Measurements from ENCODE around the gene CNNM3. TPM values are rescaled to one million over a fixed set of nuclear protein-coding genes. Genes with fewer than 3 reads are reported as not detected.

Gene CNNM3
- polyA plus RNA-seq, 2 donors: 3.8 to 3.9 TPM

DNA sequence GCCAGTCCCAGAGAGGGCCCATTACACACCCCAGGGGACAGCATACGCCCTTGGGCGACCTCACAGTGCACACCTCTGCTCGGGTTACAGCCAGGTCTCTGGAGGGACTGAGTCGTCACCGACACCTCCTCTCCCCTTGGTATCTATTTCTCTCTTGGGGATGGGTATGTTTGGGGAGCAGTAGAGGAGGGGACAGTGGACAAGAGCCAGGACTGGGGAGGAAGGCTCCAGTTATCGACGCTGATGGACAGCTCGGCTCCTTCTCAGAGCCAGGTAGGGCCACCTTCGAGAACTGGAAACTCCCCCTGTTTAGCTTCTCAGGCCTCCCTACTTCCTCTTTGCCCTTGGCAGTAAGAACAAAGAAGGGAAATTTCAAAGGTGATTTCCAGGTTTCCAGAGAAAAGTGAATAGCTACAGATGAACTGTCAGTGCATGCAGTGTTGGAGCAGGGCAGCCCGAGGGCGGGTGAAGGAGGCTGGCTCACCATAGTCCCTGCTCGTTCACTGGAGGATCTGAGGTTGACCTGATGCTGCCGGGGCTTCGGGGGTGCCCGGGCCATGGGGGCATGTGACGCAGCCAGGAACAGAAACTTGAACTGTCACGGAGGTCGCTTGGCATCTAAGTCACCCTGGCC lies 58.2 kb downstream of the CNNM3 start:
- Histone ChIP-seq H3K27ac (ENCODE audit: low read depth in 2 of 2, low read length in 1 of 2) (peak overlapping the region; percentile 40 to 69), H3K9me3 (ENCODE audit: control insufficient read depth in 2 of 2, insufficient read depth in 1 of 2, low read depth in 1 of 2, low read length in 1 of 2) (no peaks in the 10 kb centered on the region), H3K36me3 (ENCODE audit: control insufficient read depth in 2 of 2, insufficient read depth in 2 of 2, low read length in 1 of 2) (no peaks in the 10 kb centered on the region), H3K27me3 (ENCODE audit: control insufficient read depth in 1 of 2, insufficient read depth in 2 of 2, low read length in 2 of 2) (no peaks in the 10 kb centered on the region), H3K4me1 (ENCODE audit: control insufficient read depth in 2 of 2, insufficient read depth in 2 of 2, low read length in 1 of 2) (peaks cover 3 to 28% of the 10 kb centered on the region in 2 donors), H3K4me3 (ENCODE audit: low read depth in 1 of 2, low read length in 2 of 2) (no peak overlapping the region)
- WGBS, 2 donors: 26 to 33% methylated on average over 18 of the region's 18 CpGs

- Histone ChIP-seq H3K4me3 (ENCODE audit: low read depth in 1 of 2, low read length in 2 of 2) (no peak overlapping the region), H3K9me3 (ENCODE audit: control insufficient read depth in 2 of 2, insufficient read depth in 1 of 2, low read depth in 1 of 2, low read length in 1 of 2) (no peaks in the 10 kb centered on the region), H3K4me1 (ENCODE audit: control insufficient read depth in 2 of 2, insufficient read depth in 2 of 2, low read length in 1 of 2) (peaks cover 3 to 23% of the 10 kb centered on the region in 2 donors), H3K36me3 (ENCODE audit: control insufficient read depth in 2 of 2, insufficient read depth in 2 of 2, low read length in 1 of 2) (no peaks in the 10 kb centered on the region), H3K27ac (ENCODE audit: low read depth in 2 of 2, low read length in 1 of 2) (peak overlapping the region; percentile 6 to 16), H3K27me3 (ENCODE audit: control insufficient read depth in 1 of 2, insufficient read depth in 2 of 2, low read length in 2 of 2) (no peaks in the 10 kb centered on the region)
- 70 to 73% methylated on average over 13 to 14 of the region's 14 CpGs for WGBS, 2 donors
Observed at GRCh38 chr2:96875498-96876268, 59.6 kb downstream of the CNNM3 start.

DNA sequence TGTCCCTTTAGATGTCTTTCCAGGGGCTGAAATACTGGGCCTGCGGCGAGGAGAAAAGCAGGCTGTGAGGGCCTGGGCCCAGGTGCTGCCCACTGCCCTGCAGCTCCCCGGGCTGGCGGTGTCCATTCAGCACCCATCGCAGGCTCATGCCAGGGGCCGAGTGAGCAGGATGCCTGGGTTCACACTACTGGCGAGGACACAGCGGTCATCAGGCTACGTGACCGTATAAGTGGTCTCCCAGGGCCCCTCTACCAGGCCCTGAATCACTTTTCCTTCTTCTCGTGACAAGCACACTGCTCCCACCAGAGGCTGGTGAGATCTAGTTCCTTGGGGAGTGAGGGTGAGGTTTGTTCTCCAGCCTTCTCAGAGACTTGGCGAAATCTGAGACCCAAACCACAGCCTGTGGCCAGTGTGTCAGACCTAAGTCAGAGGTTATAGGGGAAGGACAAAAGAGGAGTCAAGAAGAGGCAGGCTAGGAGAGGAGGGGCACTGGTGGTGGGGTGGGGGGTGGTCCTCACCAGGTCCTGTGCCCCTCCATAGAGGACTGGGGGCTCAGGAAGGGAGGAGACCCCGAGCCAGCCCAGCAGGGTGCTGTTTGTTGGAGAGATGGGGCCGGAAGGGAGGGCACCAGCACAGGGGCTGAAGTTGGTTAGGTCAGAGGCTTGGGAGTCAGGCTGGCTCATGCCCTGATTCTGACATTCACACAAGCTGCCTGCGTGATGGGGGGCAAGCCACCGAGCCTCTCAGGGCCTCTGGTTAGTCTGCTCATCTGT lies 60.4 kb downstream of the CNNM3 start:
- Histone ChIP-seq H3K36me3 (ENCODE audit: control insufficient read depth in 2 of 2, insufficient read depth in 2 of 2, low read length in 1 of 2) (no peaks in the 10 kb centered on the region), H3K4me3 (ENCODE audit: low read depth in 1 of 2, low read length in 2 of 2) (no peak overlapping the region), H3K9me3 (ENCODE audit: control insufficient read depth in 2 of 2, insufficient read depth in 1 of 2, low read depth in 1 of 2, low read length in 1 of 2) (no peaks in the 10 kb centered on the region), H3K4me1 (ENCODE audit: control insufficient read depth in 2 of 2, insufficient read depth in 2 of 2, low read length in 1 of 2) (peaks cover 3 to 24% of the 10 kb centered on the region in 2 donors), H3K27ac (ENCODE audit: low read depth in 2 of 2, low read length in 1 of 2) (peak overlapping the region in 1 of 2 donors; percentile 6), H3K27me3 (ENCODE audit: control insufficient read depth in 1 of 2, insufficient read depth in 2 of 2, low read length in 2 of 2) (no peaks in the 10 kb centered on the region)
- WGBS, 2 donors: 87 to 89% methylated on average over 16 of the region's 16 CpGs

DNA sequence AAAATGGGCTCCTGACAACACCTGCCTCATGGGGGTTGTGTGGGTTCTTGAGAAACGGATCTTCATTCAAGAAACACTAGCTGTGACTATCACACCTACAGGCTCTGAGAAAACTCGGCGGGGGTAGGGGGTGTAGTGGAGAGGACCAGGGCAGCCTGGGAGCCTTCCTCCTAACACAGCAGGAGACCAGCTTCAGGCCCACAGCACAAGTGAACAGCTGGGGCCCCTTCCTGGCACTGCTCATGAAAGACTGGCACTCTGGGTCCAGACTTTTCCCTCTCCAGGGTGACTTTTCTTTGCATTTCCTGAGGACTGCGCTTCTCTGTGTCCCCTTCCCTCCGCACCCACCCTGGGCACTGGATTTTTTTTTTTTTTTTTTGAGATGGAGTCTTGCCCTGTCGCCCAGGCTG lies 61.0 kb downstream of the CNNM3 start:
- H3K36me3 ChIP-seq (ENCODE audit: control insufficient read depth in 2 of 2, insufficient read depth in 2 of 2, low read length in 1 of 2): no peaks in the 10 kb centered on the region
- no peak overlapping the region for H3K4me3 ChIP-seq (ENCODE audit: low read depth in 1 of 2, low read length in 2 of 2)
- WGBS, 2 donors: 76 to 77% methylated on average over 6 of the region's 6 CpGs
- H3K27ac ChIP-seq (ENCODE audit: low read depth in 2 of 2, low read length in 1 of 2): no peak overlapping the region
- peaks cover 3 to 24% of the 10 kb centered on the region in 2 donors for H3K4me1 ChIP-seq (ENCODE audit: control insufficient read depth in 2 of 2, insufficient read depth in 2 of 2, low read length in 1 of 2)
- no peaks in the 10 kb centered on the region for H3K27me3 ChIP-seq (ENCODE audit: control insufficient read depth in 1 of 2, insufficient read depth in 2 of 2, low read length in 2 of 2)
- H3K9me3 ChIP-seq (ENCODE audit: control insufficient read depth in 2 of 2, insufficient read depth in 1 of 2, low read depth in 1 of 2, low read length in 1 of 2): no peaks in the 10 kb centered on the region

- Histone ChIP-seq H3K36me3 (ENCODE audit: control insufficient read depth in 2 of 2, insufficient read depth in 2 of 2, low read length in 1 of 2) (no peaks in the 10 kb centered on the region), H3K27ac (ENCODE audit: low read depth in 2 of 2, low read length in 1 of 2) (no peak overlapping the region), H3K4me3 (ENCODE audit: low read depth in 1 of 2, low read length in 2 of 2) (no peak overlapping the region), H3K9me3 (ENCODE audit: control insufficient read depth in 2 of 2, insufficient read depth in 1 of 2, low read depth in 1 of 2, low read length in 1 of 2) (no peaks in the 10 kb centered on the region), H3K27me3 (ENCODE audit: control insufficient read depth in 1 of 2, insufficient read depth in 2 of 2, low read length in 2 of 2) (no peaks in the 10 kb centered on the region), H3K4me1 (ENCODE audit: control insufficient read depth in 2 of 2, insufficient read depth in 2 of 2, low read length in 1 of 2) (peaks cover 3 to 30% of the 10 kb centered on the region in 2 donors)
- WGBS, 2 donors: 51 to 66% methylated on average over 15 of the region's 15 CpGs
Observed at GRCh38 chr2:96877631-96878092, 61.6 kb downstream of the CNNM3 start.

DNA sequence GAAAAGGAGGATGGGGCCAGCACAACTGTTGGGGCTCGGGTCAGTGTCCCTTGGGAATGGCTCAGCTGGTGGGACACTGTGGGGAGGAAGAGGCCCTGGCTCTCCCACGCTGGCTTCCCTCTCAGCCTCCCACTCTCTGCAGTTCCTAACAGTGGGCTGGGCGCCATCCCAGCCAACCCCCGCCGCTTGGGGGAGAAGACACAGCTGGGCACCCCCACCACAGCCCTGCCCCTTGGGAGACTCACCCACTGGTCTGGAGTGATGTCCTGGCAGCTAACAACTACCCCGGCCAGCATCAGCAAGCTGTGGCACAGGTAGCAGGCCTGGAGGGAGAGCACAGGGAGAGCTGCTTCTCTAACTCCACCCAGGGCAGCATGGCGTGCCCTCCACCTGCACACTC lies 62.1 kb downstream of the CNNM3 start:
- Histone ChIP-seq H3K4me1 (ENCODE audit: control insufficient read depth in 2 of 2, insufficient read depth in 2 of 2, low read length in 1 of 2) (peaks cover 3 to 30% of the 10 kb centered on the region in 2 donors), H3K36me3 (ENCODE audit: control insufficient read depth in 2 of 2, insufficient read depth in 2 of 2, low read length in 1 of 2) (no peaks in the 10 kb centered on the region), H3K9me3 (ENCODE audit: control insufficient read depth in 2 of 2, insufficient read depth in 1 of 2, low read depth in 1 of 2, low read length in 1 of 2) (no peaks in the 10 kb centered on the region), H3K4me3 (ENCODE audit: low read depth in 1 of 2, low read length in 2 of 2) (no peak overlapping the region), H3K27me3 (ENCODE audit: control insufficient read depth in 1 of 2, insufficient read depth in 2 of 2, low read length in 2 of 2) (no peaks in the 10 kb centered on the region), H3K27ac (ENCODE audit: low read depth in 2 of 2, low read length in 1 of 2) (no peak overlapping the region)
- 51 to 59% methylated on average over 7 of the region's 7 CpGs for WGBS, 2 donors

DNA sequence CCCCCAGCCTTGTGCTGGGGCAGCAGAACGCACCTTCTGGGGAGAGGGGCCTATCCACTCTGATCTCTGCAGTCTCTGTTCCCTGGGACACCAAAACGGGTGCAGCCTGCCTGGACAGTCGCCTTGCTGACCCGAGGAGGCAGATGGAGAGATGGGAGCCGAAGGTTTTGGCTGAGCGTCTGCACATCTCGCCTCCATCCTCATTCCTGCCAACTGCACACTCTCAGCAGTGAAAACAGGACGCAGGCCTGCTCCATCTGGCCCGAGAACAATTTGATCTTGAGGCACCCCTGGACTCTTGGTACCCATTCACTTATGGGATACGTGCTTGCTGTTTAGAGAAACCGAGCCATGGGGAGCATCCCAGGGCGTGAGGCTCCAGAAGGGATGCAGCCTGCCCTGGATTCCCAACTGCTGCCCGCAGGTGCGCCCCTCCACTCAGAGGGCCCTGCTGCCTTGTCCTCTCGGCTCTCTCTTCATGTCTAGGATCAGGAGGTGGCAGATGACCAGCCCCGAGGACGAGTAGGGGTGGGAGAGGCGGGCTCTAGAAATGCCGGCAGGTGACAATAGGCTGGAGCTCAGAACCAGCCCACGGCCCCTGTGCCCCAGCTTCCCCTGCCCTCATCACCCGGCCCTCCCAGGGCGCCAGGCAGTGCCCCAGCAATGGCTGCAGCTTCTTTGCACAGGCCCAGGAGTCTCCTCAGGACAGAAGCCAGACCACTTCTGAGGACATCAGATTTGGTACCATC lies 62.9 kb downstream of the CNNM3 start:
- Histone ChIP-seq H3K27ac (ENCODE audit: low read depth in 2 of 2, low read length in 1 of 2) (no peak overlapping the region), H3K27me3 (ENCODE audit: control insufficient read depth in 1 of 2, insufficient read depth in 2 of 2, low read length in 2 of 2) (no peaks in the 10 kb centered on the region), H3K4me1 (ENCODE audit: control insufficient read depth in 2 of 2, insufficient read depth in 2 of 2, low read length in 1 of 2) (peaks cover under 1 to 32% of the 10 kb centered on the region in 2 donors), H3K36me3 (ENCODE audit: control insufficient read depth in 2 of 2, insufficient read depth in 2 of 2, low read length in 1 of 2) (no peaks in the 10 kb centered on the region), H3K4me3 (ENCODE audit: low read depth in 1 of 2, low read length in 2 of 2) (no peak overlapping the region), H3K9me3 (ENCODE audit: control insufficient read depth in 2 of 2, insufficient read depth in 1 of 2, low read depth in 1 of 2, low read length in 1 of 2) (no peaks in the 10 kb centered on the region)
- 81 to 83% methylated on average over 22 of the region's 22 CpGs for WGBS, 2 donors

DNA sequence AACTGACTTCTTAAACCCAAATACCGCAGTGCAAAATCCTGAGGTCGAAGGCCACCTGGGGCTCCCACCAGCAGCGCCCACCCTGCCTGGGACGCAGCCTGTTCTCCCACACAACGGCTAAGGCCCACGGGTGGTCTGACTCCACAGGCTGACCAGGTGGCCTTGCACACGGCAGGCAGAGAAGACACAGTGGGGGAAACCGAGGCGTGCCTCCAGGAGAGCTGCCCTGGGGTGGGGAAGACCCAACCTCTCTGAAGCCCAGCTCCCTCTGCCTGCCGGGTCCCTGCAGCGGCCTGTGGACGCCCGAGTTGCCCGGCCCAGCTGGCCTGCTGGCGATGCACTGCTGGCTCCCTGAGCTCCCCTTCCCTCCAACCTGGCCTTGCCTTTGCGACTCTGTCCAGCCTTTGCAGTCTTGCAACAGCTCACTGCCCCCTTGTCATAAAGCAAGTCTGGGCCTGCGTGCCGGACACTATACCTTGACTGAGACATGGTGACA lies 63.5 kb downstream of the CNNM3 start:
- Histone ChIP-seq H3K4me3 (ENCODE audit: low read depth in 1 of 2, low read length in 2 of 2) (no peak overlapping the region), H3K27me3 (ENCODE audit: control insufficient read depth in 1 of 2, insufficient read depth in 2 of 2, low read length in 2 of 2) (no peaks in the 10 kb centered on the region), H3K4me1 (ENCODE audit: control insufficient read depth in 2 of 2, insufficient read depth in 2 of 2, low read length in 1 of 2) (peaks cover 4 to 34% of the 10 kb centered on the region in 2 donors), H3K36me3 (ENCODE audit: control insufficient read depth in 2 of 2, insufficient read depth in 2 of 2, low read length in 1 of 2) (no peaks in the 10 kb centered on the region), H3K9me3 (ENCODE audit: control insufficient read depth in 2 of 2, insufficient read depth in 1 of 2, low read depth in 1 of 2, low read length in 1 of 2) (no peaks in the 10 kb centered on the region), H3K27ac (ENCODE audit: low read depth in 2 of 2, low read length in 1 of 2) (no peak overlapping the region)
- 92 to 94% methylated on average over 17 to 18 of the region's 18 CpGs for WGBS, 2 donors

GRCh38 chr2:96880891-96881273 lies 64.8 kb downstream of the CNNM3 start:
- whole genome bisulfite sequencing, 2 donors: 82 to 85% methylated on average over 6 of the region's 6 CpGs
- no peaks in the 10 kb centered on the region for H3K27me3 ChIP-seq (ENCODE audit: control insufficient read depth in 1 of 2, insufficient read depth in 2 of 2, low read length in 2 of 2)
- H3K36me3 ChIP-seq (ENCODE audit: control insufficient read depth in 2 of 2, insufficient read depth in 2 of 2, low read length in 1 of 2): no peaks in the 10 kb centered on the region
- no peak overlapping the region for H3K27ac ChIP-seq (ENCODE audit: low read depth in 2 of 2, low read length in 1 of 2)
- H3K4me1 ChIP-seq (ENCODE audit: control insufficient read depth in 2 of 2, insufficient read depth in 2 of 2, low read length in 1 of 2): peaks cover 6 to 37% of the 10 kb centered on the region in 2 donors
- H3K4me3 ChIP-seq (ENCODE audit: low read depth in 1 of 2, low read length in 2 of 2): no peak overlapping the region
- no peaks in the 10 kb centered on the region for H3K9me3 ChIP-seq (ENCODE audit: control insufficient read depth in 2 of 2, insufficient read depth in 1 of 2, low read depth in 1 of 2, low read length in 1 of 2)

Data from esophagus (tissue), 2 donors.